Muscle layer of colon (tissue), 2 donors: ENCODE data around the gene PITPNM1.
"Not testable (repeated sequence)": the region's sequence is repeated elsewhere in the genome, so short reads cannot be mapped to it uniquely, and the experiment has no call there.

Source experiments
- H3K27ac ChIP-seq: one replicate; pipeline ENCODE4 v1.7.0; 2013; ENCODE audit warnings: low read depth, mild to moderate bottlenecking, low read length, moderate library complexity
- H3K27me3 ChIP-seq, 2 donors: one replicate each; pipeline ENCODE4 v1.7.0; 2013; ENCODE audit warnings: low read length in 2 of 2, mild to moderate bottlenecking in 2 of 2; ENCODE audit not compliant: insufficient read depth in 2 of 2, control insufficient read depth in 1 of 2
- H3K36me3 ChIP-seq: one replicate; pipeline ENCODE4 v1.7.0; 2013; ENCODE audit warnings: mild to moderate bottlenecking, low read length; ENCODE audit not compliant: insufficient read depth
- H3K4me1 ChIP-seq: one replicate; pipeline ENCODE4 v1.7.0; 2013; ENCODE audit warnings: mild to moderate bottlenecking, low read length; ENCODE audit not compliant: insufficient read depth
- H3K4me3 ChIP-seq, 2 donors: one replicate each; pipeline ENCODE4 v1.7.0; 2013; ENCODE audit warnings: low read length in 2 of 2, low read depth in 1 of 2, mild to moderate bottlenecking in 1 of 2, moderate library complexity in 1 of 2
- H3K9ac ChIP-seq: one replicate; pipeline ENCODE4 v1.7.0; 2013; ENCODE audit warnings: low read length
- H3K9me3 ChIP-seq: one replicate; pipeline ENCODE4 v1.7.0; 2013; ENCODE audit warnings: mild to moderate bottlenecking, low read length
- donor health status: abdominal sarcoma.
- donor health status: Adenocarcinoma of cecum.

The PITPNM1 gene

DNA sequence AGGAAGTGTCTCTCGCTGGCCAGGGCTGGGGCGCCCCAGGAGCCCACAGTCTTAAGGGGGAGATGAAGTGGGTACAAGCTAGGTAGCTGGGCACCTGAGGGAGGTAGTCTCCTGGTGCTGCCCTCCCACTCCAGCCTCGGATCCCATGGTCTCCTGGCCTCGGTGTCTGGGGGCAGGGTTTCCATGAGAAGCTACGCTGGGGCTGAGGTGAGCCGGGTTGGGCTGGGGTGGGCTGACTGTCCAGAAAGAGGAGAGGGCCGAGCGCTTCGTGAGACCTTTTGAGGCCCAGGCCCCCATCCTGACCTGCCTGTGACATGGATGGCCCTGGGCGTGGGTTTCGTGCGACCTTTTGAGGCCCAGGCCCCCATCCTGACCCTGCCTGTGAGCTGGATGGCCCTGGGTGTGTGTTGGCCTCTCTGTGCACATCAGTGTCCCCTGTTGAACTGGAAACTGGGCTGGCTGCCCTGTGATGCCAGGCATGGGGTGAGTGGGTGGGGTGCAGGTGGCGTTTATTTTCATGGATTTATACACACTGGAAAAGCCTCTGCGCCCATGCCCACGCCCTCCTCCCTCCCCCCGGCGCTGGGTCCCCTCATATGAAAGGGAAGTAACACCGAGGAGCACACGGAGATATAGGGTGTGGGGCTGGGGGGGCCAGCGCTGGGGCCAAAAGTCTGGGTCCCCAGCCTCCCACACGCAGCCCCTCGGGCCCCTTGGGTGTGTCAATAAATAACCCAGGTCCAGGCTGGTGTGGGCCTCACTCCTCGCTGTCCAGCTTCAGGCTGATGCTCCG lies 13.7 kb downstream of the PITPNM1 start:
- no peaks in the 10 kb centered on the region for H3K9me3 ChIP-seq
- no peak overlapping the region for H3K27ac ChIP-seq
- H3K27me3 ChIP-seq = no peaks in the 10 kb centered on the region
- H3K4me3 ChIP-seq = no peak overlapping the region
- H3K9ac ChIP-seq = no peak overlapping the region
- H3K36me3 ChIP-seq = peaks cover 25% of the 10 kb centered on the region
- no peaks in the 10 kb centered on the region for H3K4me1 ChIP-seq

DNA sequence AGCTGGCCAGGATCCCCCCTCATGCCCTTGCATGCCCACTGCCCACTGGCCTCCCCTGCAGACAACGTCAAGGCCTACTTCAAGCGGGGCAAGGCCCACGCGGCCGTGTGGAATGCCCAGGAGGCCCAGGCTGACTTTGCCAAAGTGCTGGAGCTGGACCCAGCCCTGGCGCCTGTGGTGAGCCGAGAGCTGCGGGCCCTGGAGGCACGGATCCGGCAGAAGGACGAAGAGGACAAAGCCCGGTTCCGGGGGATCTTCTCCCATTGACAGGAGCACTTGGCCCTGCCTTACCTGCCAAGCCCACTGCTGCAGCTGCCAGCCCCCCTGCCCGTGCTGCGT lies 14.5 kb downstream of the PITPNM1 start:
- no peak overlapping the region for H3K4me3 ChIP-seq
- no peaks in the 10 kb centered on the region for H3K4me1 ChIP-seq
- no peaks in the 10 kb centered on the region for H3K9me3 ChIP-seq
- H3K9ac ChIP-seq = no peak overlapping the region
- H3K36me3 ChIP-seq = peaks cover 25% of the 10 kb centered on the region
- no peak overlapping the region for H3K27ac ChIP-seq
- H3K27me3 ChIP-seq = no peaks in the 10 kb centered on the region

DNA sequence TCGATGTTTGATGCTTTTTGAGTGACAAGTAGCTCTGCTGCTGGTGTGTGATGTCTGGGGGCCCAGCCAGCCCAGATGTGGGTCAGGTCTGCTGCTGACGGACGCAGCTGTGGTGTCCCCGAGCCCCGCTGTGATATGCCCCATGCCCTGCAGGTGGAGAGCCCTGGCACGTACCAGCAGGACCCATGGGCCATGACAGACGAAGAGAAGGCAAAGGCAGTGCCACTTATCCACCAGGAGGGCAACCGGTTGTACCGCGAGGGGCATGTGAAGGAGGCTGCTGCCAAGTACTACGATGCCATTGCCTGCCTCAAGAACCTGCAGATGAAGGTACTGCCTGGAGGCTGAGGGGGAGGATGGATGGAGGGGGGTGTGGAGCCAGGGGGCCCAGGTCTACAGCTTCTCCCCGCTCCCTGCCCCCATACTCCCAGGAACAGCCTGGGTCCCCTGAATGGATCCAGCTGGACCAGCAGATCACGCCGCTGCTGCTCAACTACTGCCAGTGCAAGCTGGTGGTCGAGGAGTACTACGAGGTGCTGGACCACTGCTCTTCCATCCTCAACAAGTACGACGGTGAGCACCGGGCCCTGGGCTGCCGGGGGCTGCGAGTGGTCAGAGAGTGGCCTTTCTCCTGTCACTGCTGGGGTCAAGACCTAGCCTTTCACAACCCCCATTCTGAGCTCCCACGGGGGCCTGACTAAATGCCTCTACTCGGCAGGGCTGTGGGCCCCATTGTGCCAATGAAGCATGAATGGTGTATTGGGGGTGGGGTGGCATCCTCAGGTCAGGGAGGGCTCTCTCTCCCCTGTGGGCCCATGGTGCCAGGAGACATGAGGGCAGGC lies 15.1 kb downstream of the PITPNM1 start:
- Histone ChIP-seq H3K36me3 (peaks cover 25% of the 10 kb centered on the region), H3K9ac (no peak overlapping the region), H3K27ac (no peak overlapping the region), H3K9me3 (no peaks in the 10 kb centered on the region), H3K27me3 (no peaks in the 10 kb centered on the region), H3K4me1 (peaks cover 1% of the 10 kb centered on the region), H3K4me3 (no peak overlapping the region)

DNA sequence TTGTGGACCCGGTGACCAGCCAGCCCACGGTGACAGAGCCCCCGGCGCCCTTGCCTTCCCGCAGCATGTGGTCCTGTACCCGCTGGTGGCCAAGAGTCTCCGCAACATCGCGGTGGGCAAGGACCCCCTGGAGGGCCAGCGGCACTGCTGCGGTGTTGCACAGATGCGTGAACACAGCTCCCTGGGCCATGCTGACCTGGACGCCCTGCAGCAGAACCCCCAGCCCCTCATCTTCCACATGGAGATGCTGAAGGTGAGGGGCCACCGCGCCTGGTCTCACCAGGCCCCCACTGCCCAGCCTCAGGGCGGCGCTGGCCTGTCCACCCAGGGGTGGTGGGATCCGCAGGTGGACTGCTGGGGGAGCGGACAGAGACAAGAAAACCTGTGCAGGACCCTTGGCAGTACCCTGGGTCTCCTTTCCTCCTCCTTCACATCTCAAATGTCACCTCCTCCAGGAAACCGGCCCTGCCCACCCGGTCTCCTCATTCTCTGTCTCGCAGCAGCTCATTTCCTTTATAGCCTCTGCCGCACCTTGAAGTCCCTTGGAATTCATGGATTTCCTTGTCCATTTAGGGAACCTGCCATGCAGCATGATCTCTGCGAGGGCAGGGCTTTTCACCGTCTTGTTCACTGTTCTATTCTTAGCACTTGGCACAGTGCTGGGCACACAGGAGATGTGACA lies 15.8 kb downstream of the PITPNM1 start:
- Histone ChIP-seq H3K9me3 (no peaks in the 10 kb centered on the region), H3K9ac (no peak overlapping the region), H3K36me3 (peaks cover 25% of the 10 kb centered on the region), H3K27me3 (no peaks in the 10 kb centered on the region), H3K27ac (no peak overlapping the region), H3K4me3 (no peak overlapping the region), H3K4me1 (peaks cover 9% of the 10 kb centered on the region)

DNA sequence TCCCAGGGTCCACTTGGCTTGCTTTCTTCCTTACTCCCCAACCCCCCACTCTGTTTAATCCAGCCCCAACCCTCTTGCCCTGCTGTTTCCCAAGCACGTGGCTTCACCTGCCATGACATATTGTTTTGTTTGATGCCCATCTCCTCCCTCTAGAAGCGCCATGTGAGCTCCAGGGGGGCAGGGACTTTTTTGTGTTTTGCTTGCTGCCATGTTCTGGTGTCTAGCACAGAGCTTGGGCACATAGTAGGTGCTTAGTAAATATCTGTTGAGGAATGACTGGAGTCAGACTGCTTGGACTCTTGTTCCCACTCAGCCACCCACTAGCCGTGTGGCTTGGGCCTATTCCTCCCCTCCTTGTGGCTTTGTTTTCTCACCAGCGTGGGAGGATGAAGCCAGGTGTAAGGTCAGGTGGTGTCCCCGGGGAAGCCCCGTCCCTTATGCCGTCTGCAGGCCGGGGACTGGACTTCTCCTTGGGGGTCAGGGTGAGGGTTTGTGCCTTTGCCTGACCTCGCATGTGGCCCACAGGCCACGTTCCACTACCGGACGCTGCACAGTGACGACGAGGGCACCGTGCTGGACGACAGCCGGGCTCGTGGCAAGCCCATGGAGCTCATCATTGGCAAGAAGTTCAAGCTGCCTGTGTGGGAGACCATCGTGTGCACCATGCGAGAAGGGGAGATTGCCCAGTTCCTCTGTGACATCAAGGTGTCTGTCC lies 18.5 kb downstream of the PITPNM1 start:
- Histone ChIP-seq H3K27ac (no peak overlapping the region), H3K36me3 (peaks cover 25% of the 10 kb centered on the region), H3K27me3 (no peaks in the 10 kb centered on the region), H3K9ac (no peak overlapping the region), H3K4me1 (peaks cover 21% of the 10 kb centered on the region), H3K4me3 (no peak overlapping the region), H3K9me3 (no peaks in the 10 kb centered on the region)

DNA sequence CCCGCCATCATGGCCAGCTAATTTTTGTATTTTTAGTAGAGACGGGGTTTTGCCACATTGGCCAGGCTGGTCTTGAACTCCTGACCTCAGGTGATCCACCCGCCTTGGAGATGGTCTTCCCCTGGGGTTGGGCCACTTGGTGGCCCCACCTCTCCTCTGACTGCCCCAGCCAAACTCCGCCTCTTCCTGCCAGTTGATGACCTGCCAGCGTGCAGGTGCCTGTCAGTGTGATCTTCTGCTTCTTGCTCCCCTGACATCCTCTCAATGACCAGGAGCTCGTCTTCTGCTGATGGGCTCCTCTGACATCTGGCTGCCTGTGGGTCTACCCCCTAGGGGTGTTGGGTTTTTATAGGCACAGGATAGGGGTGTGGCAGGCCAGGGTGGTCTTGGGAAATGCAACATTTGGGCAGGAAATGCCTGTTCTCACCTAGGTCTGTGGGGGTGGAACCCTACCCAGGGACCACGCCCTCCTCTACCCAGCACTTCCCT lies 19.2 kb downstream of the PITPNM1 start:
- H3K36me3 ChIP-seq = peaks cover 22% of the 10 kb centered on the region
- H3K4me1 ChIP-seq = peaks cover 21% of the 10 kb centered on the region
- H3K27ac ChIP-seq, H3K4me3 ChIP-seq, H3K9me3 ChIP-seq, H3K9ac ChIP-seq, H3K27me3 ChIP-seq: not testable (repeated sequence)

DNA sequence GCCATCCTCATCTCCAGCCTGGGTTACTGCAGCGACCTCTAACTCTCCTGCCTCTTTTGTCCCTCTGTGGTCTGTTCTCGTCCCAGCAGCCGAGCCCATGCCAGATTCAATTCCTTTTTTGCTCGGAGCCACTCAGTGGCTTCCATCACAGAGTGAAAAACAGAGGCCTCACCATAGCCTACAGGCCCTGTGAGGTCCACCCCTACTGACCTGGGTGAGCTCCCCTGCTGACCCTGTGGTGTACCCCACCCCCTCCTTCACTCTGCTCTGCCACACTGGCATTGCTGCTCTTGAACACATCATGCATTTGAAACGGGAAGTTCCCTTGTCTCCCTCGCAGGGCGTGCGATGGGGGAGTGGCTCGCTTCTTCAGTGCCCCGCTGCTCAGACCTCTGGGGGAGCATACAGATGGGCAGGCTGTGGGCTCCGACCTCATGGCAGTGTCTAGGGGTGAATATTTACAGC lies 20.3 kb downstream of the PITPNM1 start:
- Histone ChIP-seq H3K9me3 (no peaks in the 10 kb centered on the region), H3K4me3 (no peak overlapping the region), H3K9ac (no peak overlapping the region), H3K27ac (no peak overlapping the region), H3K27me3 (no peaks in the 10 kb centered on the region), H3K36me3 (peaks cover 12% of the 10 kb centered on the region), H3K4me1 (peaks cover 21% of the 10 kb centered on the region)

DNA sequence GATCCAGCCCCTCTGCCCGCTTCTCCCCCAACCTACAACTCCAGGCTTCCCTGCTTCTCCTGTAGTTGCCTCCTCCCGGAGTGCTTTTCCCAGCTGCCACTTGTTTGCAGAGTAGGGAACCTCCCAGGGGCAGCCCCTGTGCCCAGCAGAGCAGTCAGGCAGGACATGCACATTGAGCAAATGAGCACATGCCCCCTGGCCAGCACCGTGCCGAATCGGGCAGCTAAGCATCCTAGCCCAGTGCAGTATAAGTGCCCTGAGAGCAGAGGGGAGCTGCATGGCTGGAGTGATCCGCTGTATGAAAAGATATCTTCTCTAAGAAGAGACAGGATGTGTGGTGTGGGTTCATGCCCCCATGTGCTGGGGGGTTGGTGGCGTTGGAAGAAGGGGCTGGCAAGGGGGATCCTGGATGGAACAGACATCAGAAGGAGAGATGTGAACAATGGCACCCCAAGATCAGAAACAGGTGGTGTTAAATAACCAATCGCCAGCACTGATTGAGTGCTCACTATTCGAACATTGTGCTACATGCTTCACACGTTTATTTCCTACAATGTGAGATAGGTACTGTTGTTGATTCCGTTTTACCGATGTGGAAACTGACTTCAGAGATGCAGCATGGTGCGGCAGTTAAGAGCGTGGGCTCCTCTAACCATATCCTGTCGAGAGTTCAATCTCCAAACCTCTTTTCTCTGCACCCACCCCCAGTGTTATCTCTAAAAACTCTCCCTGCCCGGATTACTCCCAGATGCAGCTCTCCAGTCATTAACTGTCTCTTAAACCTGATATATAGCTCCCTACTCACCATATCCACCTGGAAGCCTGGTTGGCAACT lies 21.1 kb downstream of the PITPNM1 start:
- H3K4me3 ChIP-seq = peak overlapping the region; percentile 30 to 71

DNA sequence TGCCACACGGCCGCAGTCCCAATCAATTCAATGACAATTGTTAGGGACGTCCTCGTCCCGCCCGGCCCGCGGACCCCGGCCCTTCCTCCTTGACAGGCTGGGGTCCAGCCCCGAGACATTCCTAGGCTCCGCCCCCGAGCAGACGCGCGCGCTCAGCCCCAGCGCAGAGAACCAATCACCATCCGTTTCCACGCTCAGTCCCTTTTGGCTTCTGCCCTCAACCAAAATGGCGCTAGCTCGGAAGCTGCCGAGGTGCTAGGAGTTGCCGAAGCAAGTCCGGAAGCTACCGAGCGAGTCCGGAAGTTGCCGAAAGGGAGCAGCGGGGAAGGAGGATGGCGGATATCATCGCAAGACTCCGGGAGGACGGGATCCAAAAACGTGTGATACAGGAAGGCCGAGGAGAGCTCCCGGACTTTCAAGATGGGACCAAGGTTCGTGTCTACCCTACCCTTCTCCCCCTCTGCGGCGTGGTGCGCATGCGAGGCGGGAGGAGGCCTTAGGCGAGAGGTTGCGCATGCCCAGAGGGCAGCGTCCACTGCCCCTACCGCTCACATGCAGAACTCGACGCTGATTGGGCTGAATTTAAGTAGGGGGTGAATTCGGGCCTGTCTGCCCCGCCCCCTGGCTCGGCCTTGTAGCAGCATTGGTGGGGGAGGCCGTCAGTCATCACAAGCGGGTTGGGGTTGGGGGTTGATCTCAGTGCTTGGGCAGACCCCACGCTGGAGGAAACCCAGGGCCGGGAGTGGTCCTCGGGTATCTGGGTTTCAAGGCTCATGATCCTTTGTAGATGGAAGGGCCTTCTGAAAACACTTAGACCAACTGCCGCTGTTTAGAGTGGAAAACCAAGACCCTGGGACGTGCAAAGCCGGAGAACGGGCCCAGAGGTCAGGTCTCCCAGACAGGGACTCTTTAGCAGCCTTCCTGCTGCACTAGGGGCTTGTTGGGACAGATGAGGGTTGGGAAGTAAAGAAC lies 22.1 kb downstream of the PITPNM1 start, which contains the start of gene AIP:
Gene AIP, plus strand, starts transcription at position 200 of the 972 bp plus-strand sequence. Its CDS starts 133 bp downstream, at position 333.
- H3K4me3 ChIP-seq = peak within 1 kb of the TSS; percentile 30 to 71

More for the DNA sequence above, 21.1 kb downstream of the PITPNM1 start:
- Histone ChIP-seq H3K27ac (no peak overlapping the region), H3K9me3 (no peaks in the 10 kb centered on the region), H3K9ac (no peak overlapping the region), H3K27me3 (no peaks in the 10 kb centered on the region), H3K4me1 (peaks cover 21% of the 10 kb centered on the region), H3K36me3 (peaks cover 8% of the 10 kb centered on the region)

More for the DNA sequence above, 22.1 kb downstream of the PITPNM1 start, which contains the start of gene AIP:
- H3K36me3 ChIP-seq = peaks cover 7% of the 10 kb centered on the region
- H3K9ac ChIP-seq = no peak within 1 kb of the TSS
- H3K27ac ChIP-seq = peak within 1 kb of the TSS; percentile 71
- no peaks in the 10 kb centered on the region for H3K27me3 ChIP-seq
- no peaks in the 10 kb centered on the region for H3K9me3 ChIP-seq
- peaks cover 21% of the 10 kb centered on the region for H3K4me1 ChIP-seq
